ENCODE data around the gene DDB1.

Gene DDB1

GRCh38 chr11:61361741-61362541 is 29.0 kb upstream of the DDB1 start, which contains the start of the genes CYB561A3 and TMEM138:
TSS of gene CYB561A3 (minus strand) at chr11:61361882. CDS start at chr11:61356713, 5,169 bp downstream.
TSS of gene TMEM138 (plus strand) at chr11:61362374. CDS start at chr11:61364391, 2,017 bp downstream.
- H3K4me3 ChIP-seq (ENCODE audit: low read depth, low read length), result peak within 1 kb of the TSS; percentile 78
- no peak for TF ChIP-seq CTCF (IDR thresholded peaks at IDR 0.05; ENCODE audit: low read depth, low read length)

DNA sequence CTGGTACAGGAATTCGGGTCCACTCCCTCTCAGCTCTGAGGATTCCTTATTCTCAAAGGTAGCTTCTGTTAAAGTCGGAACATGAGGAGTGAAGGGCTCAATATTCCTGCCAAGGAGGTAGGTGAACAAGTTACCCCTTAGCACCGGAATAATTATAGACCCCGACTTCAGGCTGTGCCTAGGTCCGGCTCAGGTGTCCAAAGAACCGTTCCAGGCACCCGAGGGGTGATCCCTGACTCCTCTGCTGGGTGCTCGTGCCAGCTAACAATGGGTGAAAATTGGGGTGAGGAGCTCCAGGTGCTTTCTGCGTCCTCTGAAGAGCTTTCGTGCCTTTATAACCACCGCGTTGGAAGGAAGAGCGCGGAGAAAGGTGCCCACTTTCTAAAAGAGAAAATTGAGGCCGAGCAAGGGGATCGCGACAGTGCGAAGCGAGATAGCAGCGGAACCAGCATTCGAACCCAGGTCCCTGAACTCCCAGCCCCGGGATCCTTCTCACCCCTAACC is 28.4 kb upstream of the DDB1 start:
- TF ChIP-seq CTCF (IDR thresholded peaks at IDR 0.05; ENCODE audit: low read depth, low read length), result no peak
- H3K4me3 ChIP-seq (ENCODE audit: low read depth, low read length), result peak overlapping the region; percentile 78

DNA sequence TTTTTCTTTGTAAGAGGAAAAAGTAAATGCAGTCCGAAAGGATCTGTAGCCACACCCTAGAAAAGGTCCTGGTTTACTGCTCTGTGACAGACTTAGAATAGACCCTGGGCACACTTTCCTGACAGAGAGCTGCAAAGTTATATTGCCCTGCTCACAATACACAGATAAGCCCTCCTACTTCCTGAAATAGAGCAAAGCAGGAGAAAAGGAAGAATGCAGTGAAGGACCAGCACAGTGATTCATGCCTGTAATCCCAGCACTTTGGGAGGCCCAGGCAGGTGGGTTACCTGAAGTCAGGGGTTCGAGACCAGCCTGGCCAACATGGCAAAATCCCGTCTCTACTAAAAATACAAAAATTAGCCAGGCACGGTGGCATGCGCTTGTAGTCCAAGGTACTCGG is 26.6 kb upstream of the DDB1 start:
- TF ChIP-seq CTCF (IDR thresholded peaks at IDR 0.05; ENCODE audit: low read depth, low read length), result no peak
- no peak overlapping the region for H3K4me3 ChIP-seq (ENCODE audit: low read depth, low read length)

GRCh38 chr11:61358566-61358965 is 25.7 kb upstream of the DDB1 start:
- H3K4me3 ChIP-seq (ENCODE audit: low read depth, low read length), result no peak overlapping the region

GRCh38 chr11:61357894-61358239 is 25.0 kb upstream of the DDB1 start:
- no peak for TF ChIP-seq CTCF (IDR thresholded peaks at IDR 0.05; ENCODE audit: low read depth, low read length)
- H3K4me3 ChIP-seq (ENCODE audit: low read depth, low read length), result no peak overlapping the region

More at GRCh38 chr11:61358566-61358965, 25.7 kb upstream of the DDB1 start:
- no peak for TF ChIP-seq CTCF (IDR thresholded peaks at IDR 0.05; ENCODE audit: low read depth, low read length)

GRCh38 chr11:61357233-61357893 is 24.5 kb upstream of the DDB1 start:
- no peak for TF ChIP-seq CTCF (IDR thresholded peaks at IDR 0.05; ENCODE audit: low read depth, low read length)
- no peak overlapping the region for H3K4me3 ChIP-seq (ENCODE audit: low read depth, low read length)

DNA sequence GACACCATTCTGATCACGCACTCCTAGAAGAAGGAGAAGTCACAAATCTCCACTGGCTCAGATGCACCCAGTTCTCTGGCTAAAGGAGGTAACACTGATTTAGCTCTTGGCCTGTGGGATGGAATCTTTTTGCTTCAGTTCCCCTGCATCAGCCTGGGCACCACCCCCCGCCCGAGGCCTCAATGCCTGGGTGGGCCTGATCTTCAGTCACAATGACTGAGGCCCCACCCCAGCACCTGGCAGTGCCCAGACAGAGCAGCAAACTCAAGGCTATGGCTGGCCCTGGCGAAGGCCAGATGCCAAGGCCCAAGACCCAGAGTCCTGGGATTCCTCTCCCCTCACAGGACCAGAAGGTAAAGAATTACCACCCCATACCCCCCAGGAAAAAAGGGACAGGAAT is 23.8 kb upstream of the DDB1 start:
- no peak for TF ChIP-seq CTCF (IDR thresholded peaks at IDR 0.05; ENCODE audit: low read depth, low read length)
- no peak overlapping the region for H3K4me3 ChIP-seq (ENCODE audit: low read depth, low read length)

Data from WI38 (cell line).